Lower leg skin (tissue), 3 donors: ENCODE data around the gene RPL41.

ENCODE experiments used
- CTCF ChIP-seq, 3 donors: fragments of 450-650 bp; IDR thresholded peaks; one replicate each; pipeline ENCODE4 v1.5.1; 2016; ENCODE audit warnings: antibody characterized with exemption in 3 of 3, mild to moderate bottlenecking in 3 of 3, moderate library complexity in 2 of 3
- POLR2A ChIP-seq, 2 donors: fragments of 450-650 bp; IDR thresholded peaks; one replicate each; pipeline ENCODE4 v1.6.1; 2016 to 2017; ENCODE audit warnings: antibody characterized with exemption in 2 of 2, mild to moderate bottlenecking in 1 of 2, moderate library complexity in 1 of 2

DNA sequence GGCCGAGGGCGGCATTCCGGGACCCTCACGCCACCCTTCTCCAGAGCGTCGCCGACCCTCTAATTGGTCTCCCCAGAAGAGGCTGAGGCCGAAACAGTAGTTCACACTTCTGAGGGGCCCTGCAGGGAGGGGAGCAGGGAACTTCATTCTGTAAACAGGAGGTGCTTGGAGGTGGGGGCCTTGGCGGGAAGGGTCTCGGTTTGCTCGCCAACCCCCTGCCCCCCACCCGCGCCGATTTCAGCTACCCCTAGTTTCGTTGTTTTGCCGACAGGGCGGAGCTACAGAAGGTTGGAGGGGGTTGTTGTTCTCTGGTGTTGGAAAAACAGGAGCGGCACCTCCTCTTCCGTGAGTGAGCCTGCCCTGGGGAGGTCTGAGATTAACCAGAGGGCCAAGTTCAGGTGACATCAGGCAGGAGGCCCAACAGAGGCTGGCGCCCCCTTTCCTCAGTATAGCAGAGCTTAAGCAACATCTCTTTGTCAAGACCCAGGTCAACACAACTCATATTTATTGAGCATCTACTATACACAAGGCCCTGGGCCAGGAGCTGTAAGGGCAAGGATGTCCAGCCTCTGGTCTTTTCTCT lies 35.8 kb upstream of the RPL41 start:
- TF ChIP-seq POLR2A (IDR thresholded peaks at IDR 0.05) (no peak), CTCF (IDR thresholded peaks at IDR 0.05) (no peak)
